ENCODE results near the gene RAB14. TPM values are rescaled to one million over a fixed set of nuclear protein-coding genes. Genes with fewer than 3 reads are reported as not detected.
A peak's percentile ranks its signal among the peaks of the same experiment; 100 is the strongest.

RAB14 gene
- total and polyA plus RNA-seq, 2 experiments from 2014 or later, result 22.8 to 31.0 TPM

GRCh38 chr9:121182989-121183388, 18.7 kb downstream of the RAB14 start:
- no peak for DNase-seq (ENCODE audit: low spot score)
- Histone ChIP-seq H2AFZ (no peak overlapping the region), H3K4me3 (no peak overlapping the region), H3K27ac (ENCODE audit: low read depth) (no peak overlapping the region), H3K36me3 (ENCODE audit: insufficient read depth) (0 out of 2 replicates have a peak, but pooled peaks cover 2% of the 10 kb centered on the region), H3K27me3 (ENCODE audit: insufficient read depth) (no peaks in the 10 kb centered on the region), H3K4me1 (ENCODE audit: insufficient read depth) (no peaks in the 10 kb centered on the region), H3K4me2 (no peak overlapping the region), H4K20me1 (replicated peaks; ENCODE audit: insufficient read depth) (peaks cover 13% of the 10 kb centered on the region; the same call in 1 of the 2 replicates), H3K79me2 (replicated peaks; ENCODE audit: insufficient read depth) (peaks cover 18% of the 10 kb centered on the region), H3F3A (replicated peaks; ENCODE audit: low read depth) (no peaks in the 10 kb centered on the region), H3K9me2 (ENCODE audit: insufficient read depth) (no peaks in the 10 kb centered on the region)
- TF ChIP-seq REST (IDR thresholded peaks at IDR 0.05; ENCODE audit: unreplicated experiment) (no peak), ZNF331 (CRISPR knock-in tag; IDR thresholded peaks at IDR 0.05; ENCODE audit: low read depth) (no peak), EZH2phosphoT487 (IDR thresholded peaks at IDR 0.05; ENCODE audit: unreplicated experiment) (no peak), ZNF114 (CRISPR knock-in tag; IDR thresholded peaks at IDR 0.05) (no peak), STAT1 (IDR thresholded peaks at IDR 0.05; ENCODE audit: unreplicated experiment) (no peak), CREB1 (CRISPR knock-in tag; IDR thresholded peaks at IDR 0.05; ENCODE audit: low read depth) (no peak), JUNB (IDR thresholded peaks at IDR 0.05; ENCODE audit: unreplicated experiment) (no peak), POLR2AphosphoS5 (IDR thresholded peaks at IDR 0.05; ENCODE audit: low read depth) (no peak), NANOG (IDR thresholded peaks at IDR 0.05; ENCODE audit: borderline replicate concordance) (no peak), EZH2 (IDR thresholded peaks at IDR 0.05; ENCODE audit: low read depth, unreplicated experiment) (no peak), ETS1 (IDR thresholded peaks at IDR 0.05) (no peak), ZNF462 (CRISPR knock-in tag; IDR thresholded peaks at IDR 0.05) (no peak)
- TF ChIP-seq, protein P1, sequence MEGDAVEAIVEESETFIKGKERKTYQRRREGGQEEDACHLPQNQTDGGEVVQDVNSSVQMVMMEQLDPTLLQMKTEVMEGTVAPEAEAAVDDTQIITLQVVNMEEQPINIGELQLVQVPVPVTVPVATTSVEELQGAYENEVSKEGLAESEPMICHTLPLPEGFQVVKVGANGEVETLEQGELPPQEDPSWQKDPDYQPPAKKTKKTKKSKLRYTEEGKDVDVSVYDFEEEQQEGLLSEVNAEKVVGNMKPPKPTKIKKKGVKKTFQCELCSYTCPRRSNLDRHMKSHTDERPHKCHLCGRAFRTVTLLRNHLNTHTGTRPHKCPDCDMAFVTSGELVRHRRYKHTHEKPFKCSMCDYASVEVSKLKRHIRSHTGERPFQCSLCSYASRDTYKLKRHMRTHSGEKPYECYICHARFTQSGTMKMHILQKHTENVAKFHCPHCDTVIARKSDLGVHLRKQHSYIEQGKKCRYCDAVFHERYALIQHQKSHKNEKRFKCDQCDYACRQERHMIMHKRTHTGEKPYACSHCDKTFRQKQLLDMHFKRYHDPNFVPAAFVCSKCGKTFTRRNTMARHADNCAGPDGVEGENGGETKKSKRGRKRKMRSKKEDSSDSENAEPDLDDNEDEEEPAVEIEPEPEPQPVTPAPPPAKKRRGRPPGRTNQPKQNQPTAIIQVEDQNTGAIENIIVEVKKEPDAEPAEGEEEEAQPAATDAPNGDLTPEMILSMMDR (conservative IDR thresholded peaks at IDR 0.05; ENCODE audit: low read depth in 2 of 2), result no peak
- H3K36me3 Mint-ChIP-seq (ENCODE audit: low read depth), result peaks cover 17% of the 10 kb centered on the region; the same call in 2 of the 3 replicates
- peaks cover 5% of the 10 kb centered on the region; the same call in 2 of the 3 replicates for H3K4me1 Mint-ChIP-seq
- H3K9me3 Mint-ChIP-seq, result no peaks in the 10 kb centered on the region
- H3K27me3 Mint-ChIP-seq (ENCODE audit: insufficient read depth, low read depth, poor library complexity), result no peaks in the 10 kb centered on the region
- peak overlapping the region; percentile 61 for H3K27ac Mint-ChIP-seq
- H3K4me3 Mint-ChIP-seq, result no peak overlapping the region
- no peak for ATAC-seq
